ENCODE measurements around the gene SIGLEC14.

- TF ChIP-seq EZH2 (IDR thresholded peaks at IDR 0.05) (no peak), POLR2AphosphoS5 (IDR thresholded peaks at IDR 0.05; ENCODE audit: borderline replicate concordance, low read depth, low read length) (no peak)
Observed at GRCh38 chr19:51647318-51647717, 693 bp upstream of the SIGLEC14 start.

All from SK-N-MC (cell line).